Glutamatergic neuron (in vitro differentiated cells): Measurements from ENCODE around the gene SLC25A18. TPM values are rescaled to one million over a fixed set of nuclear protein-coding genes. Genes with fewer than 3 reads are reported as not detected.

ENCODE experiments used
- DNase-seq: peaks from one replicate; pipeline ENCODE4 v3.0.0; 2022
- H3K27ac Mint-ChIP-seq: one replicate; pipeline ENCODE4 v1.8.0; 2020; ENCODE audit warnings: mild to moderate bottlenecking, mixed read lengths, inconsistent platforms; ENCODE audit not compliant: unreplicated experiment
- H3K27me3 Mint-ChIP-seq: one replicate; pipeline ENCODE4 v1.8.0; 2020; ENCODE audit warnings: mild to moderate bottlenecking, moderate library complexity, mixed read lengths, inconsistent platforms; ENCODE audit not compliant: unreplicated experiment
- H3K36me3 Mint-ChIP-seq: one replicate; pipeline ENCODE4 v1.8.0; 2020; ENCODE audit warnings: mild to moderate bottlenecking, mixed read lengths, inconsistent platforms; ENCODE audit not compliant: unreplicated experiment
- H3K4me1 Mint-ChIP-seq: one replicate; pipeline ENCODE4 v1.8.0; 2020; ENCODE audit warnings: mild to moderate bottlenecking, low read depth, mixed read lengths, inconsistent platforms; ENCODE audit not compliant: unreplicated experiment
- H3K4me3 Mint-ChIP-seq: one replicate; pipeline ENCODE4 v1.8.0; 2020; ENCODE audit warnings: mild to moderate bottlenecking, mixed read lengths, inconsistent platforms; ENCODE audit not compliant: unreplicated experiment
- H3K9me3 Mint-ChIP-seq: one replicate; pipeline ENCODE4 v1.8.0; 2020; ENCODE audit warnings: mild to moderate bottlenecking, moderate library complexity, mixed read lengths, inconsistent platforms; ENCODE audit not compliant: unreplicated experiment
- total RNA-seq: library from RNA; stranded (reverse); fragmentation: NEBNext Ultra II Directional; extraction: Animal tissue kit (Norgen Biotek cat#: 25700); gene quantifications from one replicate; pipeline ENCODE4 v1.2.1, GENCODE V29; 2021; ENCODE audit not compliant: unreplicated experiment
- TF ChIP-seq, protein P1 (sequence below): fragments of 200-600 bp; sonication (generic); IDR thresholded peaks from one replicate; pipeline ENCODE4 v1.5.0; 2021; ENCODE audit not compliant: partially characterized antibody, unreplicated experiment

The SLC25A18 gene
- total RNA-seq, 1 donor from 2014 or later = 6.4 TPM

DNA sequence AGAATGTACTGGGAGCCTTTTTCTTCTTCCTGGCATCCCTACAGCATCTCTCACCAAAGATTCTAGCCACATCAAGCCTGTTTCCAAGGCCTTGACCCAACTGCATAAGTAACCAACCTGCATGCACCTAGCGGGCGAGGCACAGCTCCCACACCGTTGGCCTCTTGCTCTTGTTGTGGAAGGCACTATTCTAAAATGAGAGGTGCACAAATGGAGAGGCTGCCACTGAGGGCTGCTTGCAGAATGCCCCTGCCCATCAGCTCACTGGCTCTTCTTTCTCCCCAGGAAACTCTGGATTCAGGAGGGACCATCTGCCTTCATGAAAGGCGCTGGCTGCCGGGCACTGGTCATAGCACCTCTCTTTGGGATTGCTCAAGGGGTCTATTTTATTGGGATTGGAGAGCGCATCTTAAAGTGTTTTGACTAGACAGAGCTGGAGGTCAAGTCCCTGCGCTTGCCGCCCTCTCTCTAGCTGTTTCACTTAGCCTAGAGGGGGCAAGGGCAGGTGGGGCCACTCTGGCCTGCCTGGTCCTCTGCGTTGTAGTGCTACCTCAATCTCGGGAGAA is 26.6 kb downstream of the SLC25A18 start:
- Mint-ChIP-seq H3K4me3 (no peak overlapping the region), H3K27ac (peak overlapping the region; percentile 62), H3K4me1 (peaks cover 15% of the 10 kb centered on the region), H3K36me3 (no peaks in the 10 kb centered on the region), H3K9me3 (peaks cover 6% of the 10 kb centered on the region), H3K27me3 (peaks cover 6% of the 10 kb centered on the region)
- TF ChIP-seq, protein P1, sequence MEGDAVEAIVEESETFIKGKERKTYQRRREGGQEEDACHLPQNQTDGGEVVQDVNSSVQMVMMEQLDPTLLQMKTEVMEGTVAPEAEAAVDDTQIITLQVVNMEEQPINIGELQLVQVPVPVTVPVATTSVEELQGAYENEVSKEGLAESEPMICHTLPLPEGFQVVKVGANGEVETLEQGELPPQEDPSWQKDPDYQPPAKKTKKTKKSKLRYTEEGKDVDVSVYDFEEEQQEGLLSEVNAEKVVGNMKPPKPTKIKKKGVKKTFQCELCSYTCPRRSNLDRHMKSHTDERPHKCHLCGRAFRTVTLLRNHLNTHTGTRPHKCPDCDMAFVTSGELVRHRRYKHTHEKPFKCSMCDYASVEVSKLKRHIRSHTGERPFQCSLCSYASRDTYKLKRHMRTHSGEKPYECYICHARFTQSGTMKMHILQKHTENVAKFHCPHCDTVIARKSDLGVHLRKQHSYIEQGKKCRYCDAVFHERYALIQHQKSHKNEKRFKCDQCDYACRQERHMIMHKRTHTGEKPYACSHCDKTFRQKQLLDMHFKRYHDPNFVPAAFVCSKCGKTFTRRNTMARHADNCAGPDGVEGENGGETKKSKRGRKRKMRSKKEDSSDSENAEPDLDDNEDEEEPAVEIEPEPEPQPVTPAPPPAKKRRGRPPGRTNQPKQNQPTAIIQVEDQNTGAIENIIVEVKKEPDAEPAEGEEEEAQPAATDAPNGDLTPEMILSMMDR = no peak
- no peak for DNase-seq

DNA sequence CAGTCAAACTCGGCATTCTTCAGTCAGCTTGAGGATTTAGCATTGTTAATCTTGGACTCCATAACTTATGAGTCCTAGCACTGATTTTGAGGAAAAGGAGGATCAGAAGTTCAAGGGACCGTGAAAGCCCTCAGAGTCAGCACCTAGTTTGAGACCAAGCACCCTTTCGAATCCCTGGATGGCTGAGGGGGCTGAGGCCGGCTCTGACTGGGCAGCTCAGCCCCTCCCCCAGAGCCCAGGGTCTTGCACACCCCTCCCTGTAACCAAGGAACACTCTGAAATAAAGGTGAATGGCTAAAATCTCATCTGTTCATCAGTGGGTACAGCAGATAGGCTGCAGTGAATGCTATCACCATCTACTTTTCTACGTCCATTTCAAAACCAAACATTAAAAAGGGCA is 27.3 kb downstream of the SLC25A18 start:
- H3K9me3 Mint-ChIP-seq = peaks cover 6% of the 10 kb centered on the region
- H3K4me1 Mint-ChIP-seq = peaks cover 15% of the 10 kb centered on the region
- peaks cover 6% of the 10 kb centered on the region for H3K27me3 Mint-ChIP-seq
- no peak overlapping the region for H3K27ac Mint-ChIP-seq
- TF ChIP-seq, protein P1 = no peak
- H3K36me3 Mint-ChIP-seq = no peaks in the 10 kb centered on the region
- no peak for DNase-seq
- no peak overlapping the region for H3K4me3 Mint-ChIP-seq

GRCh38 chr22:17592201-17592600 is 28.9 kb downstream of the SLC25A18 start:
- Mint-ChIP-seq H3K9me3 (peaks cover 12% of the 10 kb centered on the region), H3K4me1 (peaks cover 12% of the 10 kb centered on the region), H3K27me3 (peaks cover 6% of the 10 kb centered on the region), H3K27ac (peak overlapping the region; percentile 84), H3K4me3 (no peak overlapping the region), H3K36me3 (peaks cover 7% of the 10 kb centered on the region)
- TF ChIP-seq, protein P1 = no peak
- no peak for DNase-seq

DNA sequence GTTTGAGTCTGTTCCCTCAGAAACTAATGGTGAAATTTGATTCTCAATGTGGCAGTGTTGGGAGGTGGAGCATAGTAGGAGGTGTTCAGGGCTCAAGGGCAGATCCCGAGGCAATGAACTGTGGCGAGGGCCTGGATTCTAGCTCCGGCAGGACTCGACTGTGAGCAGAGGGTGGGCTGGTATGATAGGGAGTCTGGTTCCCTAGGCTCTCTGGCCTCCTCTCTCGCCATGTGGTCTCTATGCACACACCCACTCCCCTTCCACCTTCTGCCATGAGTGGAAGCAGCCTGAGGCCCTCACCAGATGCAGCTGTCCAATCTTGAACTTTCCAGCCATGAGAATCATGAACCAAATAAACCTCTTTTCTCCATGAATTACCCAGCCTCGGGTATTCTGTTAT is 32.9 kb downstream of the SLC25A18 start:
- Mint-ChIP-seq H3K9me3 (peaks cover 10% of the 10 kb centered on the region), H3K36me3 (peaks cover 12% of the 10 kb centered on the region), H3K27ac (no peak overlapping the region), H3K27me3 (peaks cover 3% of the 10 kb centered on the region), H3K4me1 (peaks cover 6% of the 10 kb centered on the region), H3K4me3 (no peak overlapping the region)
- DNase-seq = no peak
- TF ChIP-seq, protein P1 = no peak

DNA sequence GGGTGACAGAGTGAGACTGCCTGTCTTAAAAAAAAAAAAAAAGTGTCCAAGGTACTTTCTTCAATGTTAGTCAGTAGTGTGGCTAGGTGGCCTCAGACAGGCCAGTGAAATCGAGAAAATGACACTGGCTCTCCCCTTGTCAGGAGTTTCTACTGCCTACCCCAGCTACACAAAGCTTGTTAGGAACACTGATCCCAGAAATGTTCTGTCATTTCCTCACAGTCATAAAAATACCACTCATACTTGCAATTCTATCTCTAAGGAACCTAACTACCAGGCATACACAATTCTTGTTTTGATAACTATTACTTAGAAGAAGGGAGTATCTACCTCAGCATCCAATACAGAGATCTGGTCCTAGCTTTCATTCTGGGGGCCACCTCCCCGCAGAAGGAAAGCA is 33.9 kb downstream of the SLC25A18 start:
- peaks cover 12% of the 10 kb centered on the region for H3K36me3 Mint-ChIP-seq
- TF ChIP-seq, protein P1 = no peak
- H3K27ac Mint-ChIP-seq = no peak overlapping the region
- DNase-seq = no peak
- peaks cover 1% of the 10 kb centered on the region for H3K4me1 Mint-ChIP-seq
- H3K27me3 Mint-ChIP-seq = peaks cover 2% of the 10 kb centered on the region
- no peak overlapping the region for H3K4me3 Mint-ChIP-seq
- peaks cover 6% of the 10 kb centered on the region for H3K9me3 Mint-ChIP-seq
